ENCODE data around the gene CALCR. TPM values are rescaled to one million over a fixed set of nuclear protein-coding genes. Genes with fewer than 3 reads are reported as not detected.
"Not testable (repeated sequence)": the region's sequence is repeated elsewhere in the genome, so short reads cannot be mapped to it uniquely, and the experiment has no call there.

The CALCR gene
- not detected for polyA plus RNA-seq (2012; ENCODE audit: low read depth, missing spikeins)

DNA sequence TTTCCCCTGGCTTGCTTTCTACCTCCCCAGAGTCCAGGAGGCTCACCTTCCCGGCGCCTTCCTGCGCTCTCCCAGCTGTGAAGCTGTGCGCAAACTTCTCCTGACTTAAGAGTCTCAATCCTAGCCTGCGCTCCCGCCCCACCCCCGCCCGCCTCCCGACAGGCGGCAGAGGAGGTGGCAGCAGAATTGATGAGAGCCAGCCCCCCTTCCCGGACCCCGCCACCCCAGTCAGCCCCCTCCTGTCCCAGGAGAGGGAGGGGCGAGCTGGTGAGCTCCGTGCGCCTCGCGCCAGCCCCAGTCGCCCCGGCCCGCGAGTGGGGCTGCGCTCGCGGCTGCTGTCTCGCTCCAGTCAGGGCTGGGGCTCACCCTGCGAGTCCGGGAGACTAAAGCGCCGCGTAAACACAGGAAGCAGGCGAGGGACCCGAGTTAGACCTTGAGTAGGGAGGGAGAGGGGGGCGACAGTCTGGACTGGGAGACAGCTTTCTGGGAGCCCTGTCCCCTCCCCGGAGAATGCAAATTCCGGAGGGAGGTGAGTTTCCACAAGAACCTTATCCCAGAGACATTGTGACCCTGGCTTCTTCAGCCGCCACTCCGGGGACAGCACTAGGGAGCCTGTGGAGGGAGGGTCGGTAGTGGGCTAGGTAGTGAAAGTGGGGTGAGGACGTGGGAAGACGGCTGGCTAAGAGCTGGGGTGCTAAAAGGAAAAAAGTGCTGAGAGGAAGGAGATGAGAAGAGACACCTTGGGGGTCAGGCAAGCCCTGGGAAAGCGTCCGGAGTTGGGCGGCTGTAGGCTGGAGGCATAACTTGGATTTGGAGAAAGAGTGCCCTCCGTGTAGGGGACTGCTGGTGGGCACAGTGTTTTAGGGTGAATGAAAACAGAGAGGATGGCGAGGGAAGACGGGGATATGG is at the start of gene CALCR:
TSS of gene CALCR (minus strand) at position 79 of the 909 bp plus-strand sequence. CDS start 87,743 bp downstream, outside the sequence.
- TF ChIP-seq SPI1 (IDR thresholded peaks at IDR 0.05; ENCODE audit: low read depth, low read length), result no peak
- DNase-seq (ENCODE audit: insufficient read length, low spot score) (no peak), FAIRE-seq (no peak)

- TF ChIP-seq PAX5 (IDR thresholded peaks at IDR 0.05; ENCODE audit: insufficient read depth, low read length, severe bottlenecking), result no peak
- DNase-seq (ENCODE audit: insufficient read length, low spot score) (no peak), FAIRE-seq (no peak)
These were observed 49.3 kb upstream of the CALCR start for GRCh38 chr7:93623816-93624215.

GRCh38 chr7:93622036-93623033 is 47.8 kb upstream of the CALCR start:
- FAIRE-seq (peak; percentile 23), DNase-seq (ENCODE audit: insufficient read length, low spot score) (no peak)
- TF ChIP-seq TAF1 (IDR thresholded peaks at IDR 0.05; ENCODE audit: low read depth, low read length), result no peak
- TF ChIP-seq SPI1 (IDR thresholded peaks at IDR 0.05; ENCODE audit: low read depth, low read length), result no peak
- no peak for TF ChIP-seq PAX5 (IDR thresholded peaks at IDR 0.05; ENCODE audit: insufficient read depth, low read length, severe bottlenecking)
- no peak for TF ChIP-seq POU2F2 (IDR thresholded peaks at IDR 0.05; ENCODE audit: low read depth, low read length)
- TF ChIP-seq POLR2AphosphoS5 (IDR thresholded peaks at IDR 0.05; ENCODE audit: low read depth, low read length), result no peak
- no peak for TF ChIP-seq POLR2A (IDR thresholded peaks at IDR 0.05; ENCODE audit: low read depth, low read length)

DNA sequence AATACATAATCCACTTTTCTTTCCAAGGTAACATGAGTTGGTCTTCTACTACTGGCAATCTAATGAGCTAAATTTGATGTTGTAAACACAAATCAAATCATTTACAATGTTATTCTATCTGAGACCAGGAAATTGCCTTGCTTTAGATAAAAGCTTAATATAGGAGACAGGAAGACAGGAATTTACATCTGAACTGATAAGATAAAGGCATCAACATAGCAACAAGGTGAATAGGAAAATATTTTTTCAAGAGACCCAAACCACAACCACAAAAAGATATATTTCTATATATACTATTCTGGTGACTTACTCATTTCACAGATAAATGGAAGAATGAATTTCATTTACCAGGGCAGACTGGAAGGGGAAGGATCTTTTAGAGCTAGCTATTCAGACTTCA is 46.3 kb upstream of the CALCR start:
- FAIRE-seq (no peak), DNase-seq (ENCODE audit: insufficient read length, low spot score) (no peak)
- TF ChIP-seq PAX5 (IDR thresholded peaks at IDR 0.05; ENCODE audit: insufficient read depth, low read length, severe bottlenecking), result no peak
- no peak for TF ChIP-seq SPI1 (IDR thresholded peaks at IDR 0.05; ENCODE audit: low read depth, low read length)
- no peak for TF ChIP-seq POU2F2 (IDR thresholded peaks at IDR 0.05; ENCODE audit: low read depth, low read length)
- no peak for TF ChIP-seq TAF1 (IDR thresholded peaks at IDR 0.05; ENCODE audit: low read depth, low read length)
- TF ChIP-seq POLR2A (IDR thresholded peaks at IDR 0.05; ENCODE audit: low read depth, low read length), result no peak

DNA sequence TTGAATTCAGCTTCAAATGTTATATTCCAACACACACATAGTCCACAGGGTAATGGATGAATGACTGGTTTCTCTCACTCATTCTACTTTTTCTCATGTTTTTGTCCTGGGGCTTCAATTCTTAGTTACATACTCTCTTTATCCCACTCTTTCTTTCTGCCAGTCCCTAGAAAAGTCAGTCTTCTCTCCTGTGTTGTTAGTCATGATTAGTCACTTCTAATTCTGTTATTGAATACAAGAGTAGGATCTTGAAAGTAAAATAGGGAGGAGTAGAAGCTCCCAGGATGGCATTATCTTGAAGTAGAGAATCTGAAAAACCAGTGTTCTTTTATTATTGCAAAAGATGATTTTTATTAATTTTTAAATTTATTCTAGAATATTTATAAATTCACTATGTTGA is 45.5 kb upstream of the CALCR start:
- DNase-seq (ENCODE audit: insufficient read length, low spot score), result no peak
- no peak for FAIRE-seq
- TF ChIP-seq POLR2AphosphoS5 (IDR thresholded peaks at IDR 0.05; ENCODE audit: low read depth, low read length) (no peak), POU2F2 (IDR thresholded peaks at IDR 0.05; ENCODE audit: low read depth, low read length) (no peak), POLR2A (IDR thresholded peaks at IDR 0.05; ENCODE audit: low read depth, low read length) (no peak), TAF1 (IDR thresholded peaks at IDR 0.05; ENCODE audit: low read depth, low read length) (no peak), PAX5 (IDR thresholded peaks at IDR 0.05; ENCODE audit: insufficient read depth, low read length, severe bottlenecking) (no peak), SPI1 (IDR thresholded peaks at IDR 0.05; ENCODE audit: low read depth, low read length) (no peak)

DNA sequence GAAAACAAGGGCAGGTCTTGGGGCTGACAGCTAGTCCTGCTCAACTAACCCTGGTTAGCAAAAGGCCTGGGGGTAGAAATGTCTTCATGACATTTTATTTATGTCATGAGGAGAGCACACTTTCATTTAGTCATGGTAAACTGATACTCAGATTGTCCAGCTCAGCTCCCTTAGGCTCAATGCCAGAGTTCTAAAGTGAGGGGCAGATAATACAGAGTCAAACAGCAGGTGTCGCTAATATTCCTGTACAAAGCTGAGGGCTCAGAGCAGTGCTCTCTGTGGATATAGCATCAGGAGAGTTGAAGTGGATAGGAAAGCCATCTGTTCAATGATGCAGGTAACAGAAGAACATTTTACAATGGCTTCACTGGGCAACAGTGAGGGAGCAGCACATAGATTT is 26.8 kb upstream of the CALCR start:
- FAIRE-seq, result no peak
- no peak for DNase-seq (ENCODE audit: insufficient read length, low spot score)
- no peak for TF ChIP-seq POLR2AphosphoS5 (IDR thresholded peaks at IDR 0.05; ENCODE audit: low read depth, low read length)
- no peak for TF ChIP-seq SPI1 (IDR thresholded peaks at IDR 0.05; ENCODE audit: low read depth, low read length)
- TF ChIP-seq TAF1 (IDR thresholded peaks at IDR 0.05; ENCODE audit: low read depth, low read length), result no peak
- TF ChIP-seq PAX5 (IDR thresholded peaks at IDR 0.05; ENCODE audit: insufficient read depth, low read length, severe bottlenecking), result no peak
- TF ChIP-seq POU2F2 (IDR thresholded peaks at IDR 0.05; ENCODE audit: low read depth, low read length), result no peak
- TF ChIP-seq POLR2A (IDR thresholded peaks at IDR 0.05; ENCODE audit: low read depth, low read length), result no peak

GRCh38 chr7:93594250-93594649 is 19.7 kb upstream of the CALCR start:
- FAIRE-seq (no peak), DNase-seq (ENCODE audit: insufficient read length, low spot score) (no peak)

DNA sequence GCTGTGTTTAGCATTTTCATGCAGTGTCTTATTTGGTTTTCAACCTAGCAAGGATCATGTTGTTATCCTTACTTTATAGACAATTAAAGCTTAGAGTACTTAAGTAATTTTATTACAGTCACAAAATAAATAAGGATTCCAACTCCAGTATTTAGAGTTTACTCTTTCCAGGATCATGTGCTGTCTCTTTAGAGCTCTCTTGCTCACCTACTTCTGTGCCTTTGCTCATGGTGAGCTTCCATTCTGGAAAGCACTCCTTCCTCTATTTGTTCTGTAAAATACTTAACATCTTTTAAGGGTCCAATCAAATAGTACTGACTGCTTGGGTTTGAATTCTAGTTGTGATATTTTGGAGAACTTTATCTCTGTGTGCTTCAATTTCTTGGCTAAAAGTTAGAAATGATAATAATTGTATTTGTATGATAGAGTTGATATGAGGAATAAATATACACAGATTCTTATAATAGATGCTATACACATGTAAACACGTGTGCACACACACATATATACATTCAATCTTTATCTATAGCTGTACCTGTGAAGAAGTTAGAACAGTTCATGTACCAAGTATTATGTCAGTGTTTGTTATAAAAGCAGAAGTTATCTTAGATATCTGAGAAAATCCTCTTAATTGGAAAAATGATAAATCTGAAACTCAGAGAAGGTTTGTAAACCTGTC is 18.2 kb upstream of the CALCR start:
- no peak for TF ChIP-seq POLR2A (IDR thresholded peaks at IDR 0.05; ENCODE audit: low read depth, low read length)
- TF ChIP-seq TAF1 (IDR thresholded peaks at IDR 0.05; ENCODE audit: low read depth, low read length), result no peak
- TF ChIP-seq SPI1 (IDR thresholded peaks at IDR 0.05; ENCODE audit: low read depth, low read length), result no peak
- no peak for TF ChIP-seq PAX5 (IDR thresholded peaks at IDR 0.05; ENCODE audit: insufficient read depth, low read length, severe bottlenecking)
- TF ChIP-seq POLR2AphosphoS5 (IDR thresholded peaks at IDR 0.05; ENCODE audit: low read depth, low read length), result no peak
- TF ChIP-seq POU2F2 (IDR thresholded peaks at IDR 0.05; ENCODE audit: low read depth, low read length), result no peak
- no peak for DNase-seq (ENCODE audit: insufficient read length, low spot score)
- FAIRE-seq, result no peak

More at GRCh38 chr7:93594250-93594649, 19.7 kb upstream of the CALCR start:
- no peak for TF ChIP-seq POU2F2 (IDR thresholded peaks at IDR 0.05; ENCODE audit: low read depth, low read length)

DNA sequence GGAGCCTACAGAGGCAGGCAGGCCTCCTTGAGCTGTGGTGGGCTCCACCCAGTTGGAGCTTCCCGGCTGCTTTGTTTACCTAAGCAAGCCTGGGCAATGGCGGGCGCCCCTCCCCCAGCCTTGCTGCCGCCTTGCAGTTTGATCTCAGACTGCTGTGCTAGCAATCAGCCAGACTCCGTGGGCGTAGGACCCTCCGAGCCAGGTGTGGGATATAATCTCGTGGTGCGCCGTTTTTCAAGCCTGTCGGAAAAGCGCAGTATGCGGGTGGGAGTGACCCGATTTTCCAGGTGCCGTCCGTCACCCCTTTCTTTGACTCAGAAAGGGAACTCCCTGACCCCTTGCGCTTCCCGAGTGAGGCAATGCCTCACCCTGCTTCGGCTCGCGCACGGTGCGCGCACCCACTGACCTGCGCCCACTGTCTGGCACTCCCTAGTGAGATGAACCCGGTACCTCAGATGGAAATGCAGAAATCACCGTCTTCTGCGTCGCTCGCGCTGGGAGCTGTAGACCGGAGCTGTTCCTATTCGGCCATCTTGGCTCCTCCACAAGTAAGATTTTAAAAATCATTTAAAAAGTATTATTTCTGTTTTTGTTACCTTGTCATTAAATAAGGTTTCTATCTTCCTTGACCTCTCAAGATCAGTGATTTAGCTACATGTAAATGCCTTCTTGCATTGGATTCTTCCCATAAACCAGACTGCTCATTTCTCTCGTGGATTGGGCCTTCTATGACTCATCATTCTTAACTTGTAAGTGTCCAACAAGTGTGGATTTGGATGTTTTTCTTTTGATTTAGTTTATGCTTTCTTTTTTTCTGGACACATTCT is 16.9 kb upstream of the CALCR start:
- FAIRE-seq; DNase-seq (ENCODE audit: insufficient read length, low spot score): not testable (repeated sequence)

GRCh38 chr7:93586479-93586865 is 11.9 kb upstream of the CALCR start:
- not testable (repeated sequence) for FAIRE-seq; DNase-seq (ENCODE audit: insufficient read length, low spot score)

GRCh38 chr7:93585694-93586478 is 11.4 kb upstream of the CALCR start:
- not testable (repeated sequence) for FAIRE-seq

More at GRCh38 chr7:93585694-93586478, 11.4 kb upstream of the CALCR start:
- not testable (repeated sequence) for DNase-seq (ENCODE audit: insufficient read length, low spot score)

All from GM12891 (cell line).